Measurements from ENCODE around the gene NEU3. TPM values are rescaled to one million over a fixed set of nuclear protein-coding genes. Genes with fewer than 3 reads are reported as not detected.
"Not testable (repeated sequence)": the region's sequence is repeated elsewhere in the genome, so short reads cannot be mapped to it uniquely, and the experiment has no call there.

Gene NEU3
- total RNA-seq, 2 experiments from 2014 or later = 16.4 TPM

DNA sequence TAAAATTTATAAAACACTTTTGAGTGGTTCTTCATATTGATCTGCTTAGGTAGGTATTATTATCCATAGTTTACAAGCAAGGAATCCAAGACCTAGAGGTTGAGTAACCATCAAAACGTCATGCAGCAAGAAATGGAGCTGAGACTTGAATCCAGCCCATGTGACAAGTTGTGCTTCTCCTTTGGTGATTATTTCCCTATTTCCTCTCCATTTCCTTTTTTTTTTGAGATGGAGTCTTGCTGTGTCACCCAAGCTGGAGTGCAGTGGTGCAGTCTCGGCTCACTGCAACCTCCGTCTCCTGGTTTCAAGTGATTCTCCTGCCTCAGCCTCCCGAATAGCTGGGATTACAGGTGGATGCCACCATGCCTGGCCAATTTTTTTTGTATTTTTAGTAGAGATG is 1.4 kb downstream of the NEU3 start:
- CTCF ChIA-PET = interaction anchor here (0.6 to 1.6 kb wide), 2 partner anchors 9 to 151 kb away, joined by 3 to 4 read pairs; no protein-coding TSS in a partner anchor
- H3K27ac Mint-ChIP-seq; intact Hi-C loops (cut with micrococcal nuclease); H3K9me3 Mint-ChIP-seq; DNase-seq; H3K27me3 Mint-ChIP-seq (ENCODE audit: low read depth); H3K36me3 Mint-ChIP-seq (ENCODE audit: low read depth): not testable (repeated sequence)
- H3K4me1 Mint-ChIP-seq (ENCODE audit: low read depth) = peaks cover 27% of the 10 kb centered on the region
- peak overlapping the region; percentile 95 for H3K4me3 Mint-ChIP-seq

DNA sequence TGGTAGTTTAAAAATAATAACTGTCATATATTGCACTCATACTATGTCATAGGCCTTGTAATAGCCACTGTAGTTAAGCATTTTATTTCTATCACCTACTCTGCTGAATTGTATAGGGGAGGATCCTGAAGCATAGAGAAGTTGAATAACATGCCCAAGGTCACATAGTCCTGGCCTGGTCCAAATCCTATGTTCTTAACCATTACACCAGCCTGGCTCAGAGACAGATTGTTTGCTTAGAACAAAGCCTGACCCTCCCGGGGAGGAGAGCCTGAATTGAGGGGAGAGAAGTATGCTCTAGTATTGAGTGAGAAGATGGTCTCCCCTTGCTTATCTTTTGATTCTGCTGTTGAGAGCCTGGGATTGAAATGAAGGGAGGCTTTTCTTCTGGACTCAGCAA is 2.2 kb downstream of the NEU3 start:
- Mint-ChIP-seq H3K36me3 (ENCODE audit: low read depth) (peaks cover 9% of the 10 kb centered on the region), H3K27ac (no peak overlapping the region), H3K27me3 (ENCODE audit: low read depth) (no peaks in the 10 kb centered on the region), H3K9me3 (no peaks in the 10 kb centered on the region), H3K4me3 (no peak overlapping the region), H3K4me1 (ENCODE audit: low read depth) (peaks cover 27% of the 10 kb centered on the region)
- intact Hi-C loops (cut with micrococcal nuclease) = no loop called here
- DNase-seq = no peak
- CTCF ChIA-PET = no interaction called here

DNA sequence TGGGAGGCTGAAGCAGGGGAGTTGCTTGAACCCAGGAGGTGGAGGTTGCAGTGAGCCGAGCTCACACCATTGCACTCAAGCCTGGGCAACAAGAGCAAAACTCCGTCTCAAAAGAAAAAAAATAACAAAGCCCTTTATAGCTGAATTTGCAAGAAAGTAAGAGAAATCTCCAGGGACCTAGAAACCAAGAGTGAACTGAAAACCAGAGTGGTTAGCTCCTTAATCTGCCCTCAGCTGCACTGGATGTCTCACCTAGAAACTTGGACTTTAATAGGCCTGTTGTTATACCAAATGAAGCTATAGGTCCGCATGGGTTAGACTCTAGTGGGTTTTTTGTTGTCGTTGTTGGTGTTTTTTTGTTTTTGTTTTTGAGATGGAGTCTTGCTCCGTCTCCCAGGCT is 4.1 kb downstream of the NEU3 start:
- Mint-ChIP-seq H3K27ac (no peak overlapping the region), H3K27me3 (ENCODE audit: low read depth) (no peaks in the 10 kb centered on the region), H3K4me3 (no peak overlapping the region), H3K4me1 (ENCODE audit: low read depth) (peaks cover 27% of the 10 kb centered on the region), H3K36me3 (ENCODE audit: low read depth) (peaks cover 15% of the 10 kb centered on the region), H3K9me3 (no peaks in the 10 kb centered on the region)
- intact Hi-C loops (cut with micrococcal nuclease) = no loop called here
- CTCF ChIA-PET = no interaction called here
- no peak for DNase-seq

DNA sequence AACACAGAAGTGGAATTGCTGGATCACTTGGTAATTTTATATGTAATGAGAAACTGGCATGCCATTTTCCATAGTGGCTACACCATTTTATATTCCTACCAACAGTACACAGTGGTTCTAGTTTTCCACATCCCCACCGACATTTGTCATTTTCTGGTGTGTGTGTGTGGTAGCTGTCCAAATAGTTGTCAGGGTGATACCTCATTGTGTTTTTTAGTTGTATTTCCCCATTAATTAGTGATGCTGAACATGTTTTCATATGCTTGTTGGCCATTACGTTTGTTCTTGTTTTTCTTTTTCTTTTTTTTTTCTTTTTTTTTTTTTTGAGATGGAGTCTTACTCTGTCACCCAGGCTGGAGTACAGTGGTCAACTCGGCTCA is 12.2 kb downstream of the NEU3 start:
- Mint-ChIP-seq H3K36me3 (ENCODE audit: low read depth) (peaks cover 22% of the 10 kb centered on the region), H3K4me1 (ENCODE audit: low read depth) (peaks cover 4% of the 10 kb centered on the region), H3K27ac (no peak overlapping the region), H3K27me3 (ENCODE audit: low read depth) (no peaks in the 10 kb centered on the region), H3K4me3 (no peak overlapping the region), H3K9me3 (no peaks in the 10 kb centered on the region)
- no peak for DNase-seq
- CTCF ChIA-PET = interaction anchor here (1.9 kb wide), 1 partner anchor 22 kb away, joined by 7 read pairs; no protein-coding TSS in a partner anchor
- intact Hi-C loops (cut with micrococcal nuclease) = no loop called here

DNA sequence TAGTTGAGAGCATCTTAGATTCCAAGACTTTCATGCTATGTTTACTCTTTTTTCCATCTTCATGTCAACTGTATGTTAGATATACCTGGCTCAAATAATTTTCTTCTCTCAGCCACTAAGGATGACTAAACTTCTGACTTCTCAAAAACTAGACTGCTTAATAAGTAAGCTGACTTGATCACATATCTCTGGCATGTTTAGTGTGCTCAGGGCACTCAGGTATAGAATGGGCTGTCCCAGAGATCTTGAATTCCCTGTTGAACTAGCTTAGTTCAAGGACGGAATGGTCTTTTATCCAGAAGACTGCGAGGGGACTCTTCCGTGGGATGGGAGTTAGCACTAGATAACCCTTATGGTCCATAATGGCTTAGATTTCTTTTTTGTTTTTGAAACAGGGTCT is 13.0 kb downstream of the NEU3 start:
- CTCF ChIA-PET = interaction anchor here (0.7 to 1.9 kb wide), 4 partner anchors 21 to 299 kb away, joined by 3 to 7 read pairs (median 3); no protein-coding TSS in a partner anchor
- Mint-ChIP-seq H3K4me3 (no peak overlapping the region), H3K27ac (no peak overlapping the region), H3K36me3 (ENCODE audit: low read depth) (peaks cover 22% of the 10 kb centered on the region), H3K9me3 (no peaks in the 10 kb centered on the region), H3K4me1 (ENCODE audit: low read depth) (peaks cover 4% of the 10 kb centered on the region), H3K27me3 (ENCODE audit: low read depth) (no peaks in the 10 kb centered on the region)
- intact Hi-C loops (cut with micrococcal nuclease) = no loop called here
- DNase-seq = no peak

DNA sequence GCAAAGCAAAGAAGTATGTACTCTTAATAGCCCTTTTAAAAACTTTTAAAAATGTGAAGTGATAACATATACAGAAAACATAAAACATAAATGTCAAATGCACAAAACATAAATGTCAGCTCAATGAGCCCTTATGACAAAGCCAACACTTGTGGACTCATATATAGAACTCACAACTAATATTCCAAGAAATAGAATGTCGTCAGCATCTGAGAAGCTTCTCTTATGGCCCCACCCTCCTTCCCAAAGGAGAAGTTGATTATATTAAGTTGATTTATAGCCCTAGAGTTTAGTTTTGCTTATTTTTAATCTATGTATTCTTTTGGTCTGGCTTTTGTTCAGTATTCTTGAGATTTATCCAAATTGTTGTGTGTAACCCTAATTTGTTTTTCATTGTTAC is 13.8 kb downstream of the NEU3 start:
- Mint-ChIP-seq H3K36me3 (ENCODE audit: low read depth) (peaks cover 29% of the 10 kb centered on the region), H3K4me3 (no peak overlapping the region), H3K27ac (no peak overlapping the region), H3K4me1 (ENCODE audit: low read depth) (peaks cover 4% of the 10 kb centered on the region), H3K9me3 (no peaks in the 10 kb centered on the region), H3K27me3 (ENCODE audit: low read depth) (no peaks in the 10 kb centered on the region)
- DNase-seq = no peak
- intact Hi-C loops (cut with micrococcal nuclease) = no loop called here
- CTCF ChIA-PET = interaction anchor here (1.3 to 1.9 kb wide), 3 partner anchors 20 to 246 kb away, joined by 3 to 7 read pairs (median 3); no protein-coding TSS in a partner anchor

DNA sequence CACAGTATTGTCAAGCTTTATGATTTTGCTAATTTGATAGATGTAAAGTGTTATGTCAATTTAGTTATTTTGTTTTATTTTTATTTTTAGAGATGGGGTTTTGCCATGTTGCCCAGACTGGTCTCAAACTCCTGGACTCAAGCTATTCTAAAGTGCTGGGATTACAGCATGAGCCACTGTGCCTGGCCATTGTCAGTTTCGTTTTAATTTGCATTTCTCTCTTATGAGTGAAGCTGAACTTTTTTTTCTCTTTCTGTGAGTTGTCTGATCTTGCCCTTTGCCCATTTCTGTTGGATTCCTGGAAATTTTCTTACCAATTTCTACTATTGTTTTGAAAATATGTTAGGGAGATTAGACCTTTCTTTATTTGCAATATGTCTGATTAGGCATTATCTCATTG is 15.5 kb downstream of the NEU3 start:
- Mint-ChIP-seq H3K27me3 (ENCODE audit: low read depth) (no peaks in the 10 kb centered on the region), H3K9me3 (no peaks in the 10 kb centered on the region), H3K4me1 (ENCODE audit: low read depth) (peaks cover 4% of the 10 kb centered on the region), H3K36me3 (ENCODE audit: low read depth) (peaks cover 32% of the 10 kb centered on the region), H3K4me3 (no peak overlapping the region), H3K27ac (no peak overlapping the region)
- DNase-seq = no peak
- CTCF ChIA-PET = interaction anchor here (0.6 to 1.5 kb wide), 2 partner anchors 139 to 244 kb away, joined by 3 to 4 read pairs; no protein-coding TSS in a partner anchor
- intact Hi-C loops (cut with micrococcal nuclease) = no loop called here

DNA sequence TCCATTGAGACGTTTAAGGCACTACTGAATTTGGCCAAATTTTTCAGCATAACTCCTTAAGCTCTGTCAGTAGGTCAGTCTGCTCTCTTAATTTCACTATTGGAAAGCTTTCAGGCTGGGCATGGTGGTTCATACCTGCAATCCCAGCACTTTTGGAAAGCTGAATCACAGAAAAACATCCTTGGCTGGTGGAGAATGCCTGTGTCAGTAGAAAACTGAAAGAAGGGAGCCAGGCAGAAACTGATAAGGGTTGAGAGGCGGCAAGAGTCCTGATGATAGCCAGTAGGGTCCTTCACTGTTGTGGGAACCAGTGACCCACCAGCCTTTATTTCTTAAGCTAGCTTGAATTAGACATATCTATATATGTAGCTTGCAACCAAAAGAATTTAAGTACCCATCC is 22.6 kb downstream of the NEU3 start:
- Mint-ChIP-seq H3K9me3 (no peaks in the 10 kb centered on the region), H3K36me3 (ENCODE audit: low read depth) (peaks cover 24% of the 10 kb centered on the region), H3K27me3 (ENCODE audit: low read depth) (no peaks in the 10 kb centered on the region), H3K4me1 (ENCODE audit: low read depth) (no peaks in the 10 kb centered on the region), H3K27ac (no peak overlapping the region), H3K4me3 (no peak overlapping the region)
- CTCF ChIA-PET = interaction anchor here (0.7 to 1.6 kb wide), 2 partner anchors 61 to 129 kb away, joined by 3 to 6 read pairs; no protein-coding TSS in a partner anchor
- DNase-seq = no peak
- intact Hi-C loops (cut with micrococcal nuclease) = no loop called here

DNA sequence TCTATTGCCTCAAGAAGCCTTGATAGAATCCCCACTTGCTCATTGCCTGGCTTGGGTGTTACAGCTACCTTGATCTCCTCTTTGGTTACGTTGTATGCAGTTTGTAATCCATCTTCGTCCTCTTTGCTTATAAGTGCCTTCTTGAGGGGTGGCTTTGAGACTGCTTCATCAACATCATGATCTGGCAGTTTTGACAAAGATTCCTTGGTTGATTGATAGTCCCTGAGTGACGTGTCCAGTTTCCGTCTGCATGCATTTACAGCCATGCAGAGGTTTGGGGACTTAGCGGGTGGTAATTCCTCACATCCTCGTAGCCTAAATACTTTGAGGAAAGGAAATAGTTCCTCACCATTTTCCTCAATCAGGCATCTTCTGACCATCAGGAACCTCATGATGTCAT is 23.1 kb downstream of the NEU3 start:
- Mint-ChIP-seq H3K27ac (no peak overlapping the region), H3K4me1 (ENCODE audit: low read depth) (no peaks in the 10 kb centered on the region), H3K4me3 (no peak overlapping the region), H3K27me3 (ENCODE audit: low read depth) (no peaks in the 10 kb centered on the region), H3K9me3 (no peaks in the 10 kb centered on the region), H3K36me3 (ENCODE audit: low read depth) (peaks cover 25% of the 10 kb centered on the region)
- CTCF ChIA-PET = interaction anchor here (0.7 to 3.4 kb wide), 3 partner anchors 11 to 129 kb away, joined by 3 to 20 read pairs (median 6); no protein-coding TSS in a partner anchor
- no peak for DNase-seq
- intact Hi-C loops (cut with micrococcal nuclease) = no loop called here

DNA sequence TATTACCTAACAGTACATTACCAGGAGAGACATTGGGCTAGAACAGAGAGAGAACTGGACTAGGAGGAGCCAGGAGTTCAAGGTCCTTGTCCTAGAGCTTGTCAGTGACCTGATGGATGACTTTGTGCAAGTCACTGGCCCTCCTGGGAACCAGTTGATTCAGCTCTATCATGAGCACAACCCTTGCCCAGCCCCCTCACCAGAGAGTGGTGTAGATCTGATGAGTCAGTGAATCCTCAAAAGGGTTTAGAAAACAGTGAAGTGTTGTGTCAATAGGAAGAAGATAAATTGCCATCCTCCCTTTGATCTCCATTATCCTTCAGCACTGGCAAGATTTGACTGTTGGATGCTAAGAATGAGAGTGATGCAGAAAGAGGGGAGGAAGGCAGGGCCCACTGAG is 24.3 kb downstream of the NEU3 start:
- intact Hi-C loops (cut with micrococcal nuclease) = no loop called here
- Mint-ChIP-seq H3K36me3 (ENCODE audit: low read depth) (peaks cover 18% of the 10 kb centered on the region), H3K4me1 (ENCODE audit: low read depth) (no peaks in the 10 kb centered on the region), H3K27me3 (ENCODE audit: low read depth) (no peaks in the 10 kb centered on the region), H3K4me3 (no peak overlapping the region), H3K27ac (no peak overlapping the region), H3K9me3 (no peaks in the 10 kb centered on the region)
- CTCF ChIA-PET = interaction anchor here (0.5 to 3.4 kb wide), 3 partner anchors 10 to 563 kb away, joined by 4 to 20 read pairs (median 5); no protein-coding TSS in a partner anchor
- DNase-seq = peak; percentile 17

DNA sequence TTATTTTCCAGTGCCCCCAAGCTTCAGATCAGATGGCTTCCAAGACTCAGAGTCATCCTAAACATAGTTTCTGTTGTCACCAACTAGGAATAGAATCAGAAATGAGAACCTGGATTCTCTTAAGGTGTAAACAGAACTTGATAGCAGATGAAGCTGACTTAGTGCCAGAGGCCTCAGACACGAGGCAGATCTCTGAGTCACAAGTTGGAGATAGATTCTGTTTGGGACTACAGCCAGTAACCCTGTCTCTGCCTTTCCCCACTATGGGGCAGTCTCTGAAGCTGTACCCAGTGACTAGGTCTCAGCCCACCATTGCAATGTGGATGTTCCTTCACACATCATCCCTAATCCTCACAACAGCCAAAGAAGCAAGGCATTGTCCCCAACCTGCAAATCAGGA is 25.4 kb downstream of the NEU3 start:
- peaks cover 6% of the 10 kb centered on the region for H3K9me3 Mint-ChIP-seq
- no peak overlapping the region for H3K4me3 Mint-ChIP-seq
- DNase-seq = no peak
- H3K27ac Mint-ChIP-seq = no peak overlapping the region
- peaks cover 19% of the 10 kb centered on the region for H3K36me3 Mint-ChIP-seq (ENCODE audit: low read depth)
- no peaks in the 10 kb centered on the region for H3K27me3 Mint-ChIP-seq (ENCODE audit: low read depth)
- CTCF ChIA-PET = interaction anchor here (0.7 to 3.4 kb wide), 3 partner anchors 9 to 126 kb away, joined by 3 to 20 read pairs (median 20); no protein-coding TSS in a partner anchor
- intact Hi-C loops (cut with micrococcal nuclease) = no loop called here
- H3K4me1 Mint-ChIP-seq (ENCODE audit: low read depth) = no peaks in the 10 kb centered on the region

DNA sequence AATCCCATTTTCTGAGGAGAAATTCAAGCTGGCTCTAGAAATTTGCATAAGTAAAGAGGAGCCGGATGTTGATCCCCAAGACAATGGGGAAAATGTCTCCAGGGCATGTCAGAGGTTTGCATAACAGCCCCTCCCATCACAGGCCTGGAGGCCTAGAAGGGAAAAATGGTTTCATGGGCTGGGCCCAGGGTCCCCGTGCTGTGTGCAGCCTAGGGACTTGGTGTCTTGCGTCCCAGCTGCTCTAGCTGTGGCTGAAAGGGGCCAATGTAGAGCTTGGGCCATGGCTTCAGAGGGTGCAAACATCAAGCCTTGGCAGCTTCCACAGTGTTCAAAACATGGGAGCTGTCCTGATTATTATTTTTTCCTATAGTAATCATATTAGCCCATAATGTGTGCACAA is 30.5 kb downstream of the NEU3 start:
- H3K4me3 Mint-ChIP-seq; H3K4me1 Mint-ChIP-seq (ENCODE audit: low read depth); H3K27ac Mint-ChIP-seq; DNase-seq; H3K27me3 Mint-ChIP-seq (ENCODE audit: low read depth); intact Hi-C loops (cut with micrococcal nuclease); H3K9me3 Mint-ChIP-seq: not testable (repeated sequence)
- CTCF ChIA-PET = interaction anchor here (0.9 kb wide), 1 partner anchor 231 kb away, joined by 3 read pairs; no protein-coding TSS in a partner anchor
- peaks cover 10% of the 10 kb centered on the region for H3K36me3 Mint-ChIP-seq (ENCODE audit: low read depth)

DNA sequence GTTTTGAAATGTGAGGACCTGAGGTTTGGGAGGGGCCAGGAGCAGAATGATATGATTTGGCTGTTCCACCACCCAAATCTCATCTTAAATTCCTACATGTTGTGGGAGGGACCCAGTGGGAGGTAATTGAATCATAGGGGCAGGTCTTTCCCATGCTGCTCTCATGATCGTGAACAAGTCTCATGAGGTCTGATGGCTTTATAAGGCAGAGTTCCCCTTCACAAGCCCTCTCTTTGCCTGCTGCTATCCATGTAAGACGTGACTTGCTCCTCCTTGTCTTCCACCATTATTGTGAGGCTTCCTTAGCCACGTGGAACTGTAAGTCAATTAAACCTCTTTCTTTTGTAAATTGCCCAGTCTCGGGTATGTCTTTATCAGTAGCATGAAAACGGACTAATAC is 31.6 kb downstream of the NEU3 start:
- H3K4me3 Mint-ChIP-seq; DNase-seq; H3K9me3 Mint-ChIP-seq; H3K27ac Mint-ChIP-seq; H3K4me1 Mint-ChIP-seq (ENCODE audit: low read depth); intact Hi-C loops (cut with micrococcal nuclease); H3K27me3 Mint-ChIP-seq (ENCODE audit: low read depth): not testable (repeated sequence)
- peaks cover 10% of the 10 kb centered on the region for H3K36me3 Mint-ChIP-seq (ENCODE audit: low read depth)
- CTCF ChIA-PET = interaction anchor here (1.3 to 3.1 kb wide), 2 partner anchors 91 to 229 kb away, joined by 4 to 20 read pairs; no protein-coding TSS in a partner anchor
